ENCODE results near the gene STKLD1. TPM values are rescaled to one million over a fixed set of nuclear protein-coding genes. Genes with fewer than 3 reads are reported as not detected.

Gene STKLD1
- total and polyA plus RNA-seq, 3 experiments from 2014 or later = 0.24 to 0.91 (median 0.75) TPM

GRCh38 chr9:133357656-133358055, 18.5 kb upstream of the STKLD1 start:
- CTCF ChIA-PET = interaction anchor here (1.0 to 8.2 kb wide), 8 partner anchors 8 to 203 kb away, joined by 3 to 84 read pairs (median 5); no protein-coding TSS in a partner anchor
- Mint-ChIP-seq H3K36me3 (peaks cover 3 to 69% (median 4%) of the 10 kb centered on the region in 3 donors), H3K27me3 (peaks cover 0 to 3% of the 10 kb centered on the region in 2 donors), H3K27ac (peak overlapping the region; percentile 17 to 90 (median 74)), H3K9me3 (no peaks in the 10 kb centered on the region), H3K4me1 (peaks cover 25 to 54% (median 32%) of the 10 kb centered on the region in 3 donors), H3K4me3 (peak overlapping the region; percentile 68 to 94 (median 81))
- Histone ChIP-seq H3K4me3 (ENCODE audit: low read length) (peak overlapping the region; percentile 17), H3K36me3 (ENCODE audit: insufficient read depth, low read length) (peaks cover 39% of the 10 kb centered on the region), H3K27ac (ENCODE audit: low read depth, low read length) (no peak overlapping the region), H3K4me1 (ENCODE audit: insufficient read depth, low read length) (peaks cover 35% of the 10 kb centered on the region), H3K9me3 (ENCODE audit: low read length) (no peaks in the 10 kb centered on the region), H3K27me3 (ENCODE audit: insufficient read depth, low read length, poor library complexity, severe bottlenecking) (no peaks in the 10 kb centered on the region)
- no peak for DNase-seq
- POLR2A ChIA-PET = interaction anchor here (2.0 to 5.9 kb wide), 3 partner anchors 10 to 17 kb away, joined by 13 to 58 read pairs (median 25); partner anchors contain the start of genes MED22 and RPL7A

GRCh38 chr9:133359399-133360175, 16.6 kb upstream of the STKLD1 start:
- Histone ChIP-seq H3K36me3 (ENCODE audit: insufficient read depth, low read length) (peaks cover 47% of the 10 kb centered on the region), H3K9me3 (ENCODE audit: low read length) (no peaks in the 10 kb centered on the region), H3K27ac (ENCODE audit: low read depth, low read length) (no peak overlapping the region), H3K27me3 (ENCODE audit: insufficient read depth, low read length, poor library complexity, severe bottlenecking) (no peaks in the 10 kb centered on the region), H3K4me1 (ENCODE audit: insufficient read depth, low read length) (peaks cover 32% of the 10 kb centered on the region), H3K4me3 (ENCODE audit: low read length) (no peak overlapping the region)
- Mint-ChIP-seq H3K27ac (peak overlapping the region in 7 of 8 donors; percentile 39 to 88 (median 66)), H3K4me1 (peaks cover 28 to 62% (median 30%) of the 10 kb centered on the region in 3 donors), H3K27me3 (peaks cover 0 to 3% of the 10 kb centered on the region in 2 donors), H3K4me3 (peak overlapping the region in 3 of 7 donors; percentile 36 to 82 (median 75)), H3K9me3 (no peaks in the 10 kb centered on the region), H3K36me3 (peaks cover 4 to 74% (median 9%) of the 10 kb centered on the region in 3 donors)
- CTCF ChIA-PET = interaction anchor here (1.5 to 8.2 kb wide), 2 partner anchors 13 to 205 kb away, joined by 3 to 84 read pairs; no protein-coding TSS in a partner anchor
- POLR2A ChIA-PET = interaction anchor here (5.9 kb wide), 1 partner anchor 12 kb away, joined by 58 read pairs; no protein-coding TSS in a partner anchor
- no peak for DNase-seq

- no peak for DNase-seq
- Mint-ChIP-seq H3K4me3 (peak overlapping the region in 1 of 7 donors; percentile 76), H3K9me3 (no peaks in the 10 kb centered on the region), H3K27ac (peak overlapping the region in 6 of 8 donors; percentile 54 to 95 (median 76)), H3K4me1 (peaks cover 31 to 65% (median 31%) of the 10 kb centered on the region in 3 donors), H3K36me3 (peaks cover 4 to 85% (median 9%) of the 10 kb centered on the region in 3 donors), H3K27me3 (peaks cover 0 to 3% of the 10 kb centered on the region in 2 donors)
- H3K9me3 ChIP-seq (ENCODE audit: low read length) = no peaks in the 10 kb centered on the region
- H3K4me1 ChIP-seq (ENCODE audit: insufficient read depth, low read length) = peaks cover 21% of the 10 kb centered on the region
- no peak overlapping the region for H3K27ac ChIP-seq (ENCODE audit: low read depth, low read length)
- CTCF ChIA-PET = interaction anchor here (1.2 to 8.2 kb wide), 2 partner anchors 12 to 45 kb away, joined by 3 to 84 read pairs; no protein-coding TSS in a partner anchor
- no peak overlapping the region for H3K4me3 ChIP-seq (ENCODE audit: low read length)
- H3K27me3 ChIP-seq (ENCODE audit: insufficient read depth, low read length, poor library complexity, severe bottlenecking) = no peaks in the 10 kb centered on the region
- H3K36me3 ChIP-seq (ENCODE audit: insufficient read depth, low read length) = peaks cover 58% of the 10 kb centered on the region
- POLR2A ChIA-PET = no interaction called here
These were observed 15.5 kb upstream of the STKLD1 start for GRCh38 chr9:133360400-133361393.

GRCh38 chr9:133361507-133362092, 14.6 kb upstream of the STKLD1 start:
- H3K4me3 Mint-ChIP-seq = peak overlapping the region in 1 of 7 donors; percentile 76
- peak overlapping the region in 6 of 8 donors; percentile 50 to 95 (median 76) for H3K27ac Mint-ChIP-seq
- CTCF ChIA-PET = interaction anchor here (1.2 to 1.7 kb wide), 2 partner anchors 10 to 44 kb away, joined by 3 to 7 read pairs; no protein-coding TSS in a partner anchor
- no peak overlapping the region for H3K27ac ChIP-seq (ENCODE audit: low read depth, low read length)
- H3K9me3 ChIP-seq (ENCODE audit: low read length) = no peaks in the 10 kb centered on the region
- H3K9me3 Mint-ChIP-seq = no peaks in the 10 kb centered on the region
- no peaks in the 10 kb centered on the region for H3K27me3 Mint-ChIP-seq
- peaks cover 32 to 70% (median 39%) of the 10 kb centered on the region in 3 donors for H3K4me1 Mint-ChIP-seq
- no peak for DNase-seq
- peaks cover 67% of the 10 kb centered on the region for H3K36me3 ChIP-seq (ENCODE audit: insufficient read depth, low read length)
- H3K27me3 ChIP-seq (ENCODE audit: insufficient read depth, low read length, poor library complexity, severe bottlenecking) = no peaks in the 10 kb centered on the region
- H3K36me3 Mint-ChIP-seq = peaks cover 4 to 91% (median 11%) of the 10 kb centered on the region in 3 donors
- peaks cover 18% of the 10 kb centered on the region for H3K4me1 ChIP-seq (ENCODE audit: insufficient read depth, low read length)
- POLR2A ChIA-PET = no interaction called here
- H3K4me3 ChIP-seq (ENCODE audit: low read length) = no peak overlapping the region

- Histone ChIP-seq H3K27ac (ENCODE audit: low read depth, low read length) (no peak overlapping the region), H3K27me3 (ENCODE audit: insufficient read depth, low read length, poor library complexity, severe bottlenecking) (no peaks in the 10 kb centered on the region), H3K9me3 (ENCODE audit: low read length) (no peaks in the 10 kb centered on the region), H3K4me3 (ENCODE audit: low read length) (no peak overlapping the region), H3K4me1 (ENCODE audit: insufficient read depth, low read length) (peaks cover 20% of the 10 kb centered on the region), H3K36me3 (ENCODE audit: insufficient read depth, low read length) (peaks cover 75% of the 10 kb centered on the region)
- Mint-ChIP-seq H3K4me1 (peaks cover 30 to 72% (median 33%) of the 10 kb centered on the region in 3 donors), H3K27me3 (no peaks in the 10 kb centered on the region), H3K36me3 (peaks cover 4 to 96% (median 11%) of the 10 kb centered on the region in 3 donors), H3K27ac (peak overlapping the region in 4 of 8 donors; percentile 12 to 87 (median 46)), H3K4me3 (peak overlapping the region in 1 of 7 donors; percentile 76), H3K9me3 (no peaks in the 10 kb centered on the region)
- CTCF ChIA-PET = interaction anchor here (1.0 to 3.4 kb wide), 3 partner anchors 9 to 42 kb away, joined by 3 to 10 read pairs (median 7); no protein-coding TSS in a partner anchor
- DNase-seq = no peak
- POLR2A ChIA-PET = interaction anchor here (0.5 to 0.7 kb wide), 2 partner anchors 12 to 57 kb away, joined by 4 read pairs; no protein-coding TSS in a partner anchor
These were observed 13.7 kb upstream of the STKLD1 start for GRCh38 chr9:133362359-133363044.

GRCh38 chr9:133366435-133366834, 9.7 kb upstream of the STKLD1 start:
- DNase-seq = no peak
- peak overlapping the region in 4 of 8 donors; percentile 36 to 62 (median 53) for H3K27ac Mint-ChIP-seq
- no peak overlapping the region for H3K4me3 Mint-ChIP-seq
- peaks cover 56% of the 10 kb centered on the region for H3K36me3 ChIP-seq (ENCODE audit: insufficient read depth, low read length)
- ChIA-PET CTCF (interaction anchor here (0.9 to 2.8 kb wide), 3 partner anchors 10 to 180 kb away, joined by 3 to 11 read pairs (median 8); partner anchors contain the start of genes SURF1 and SURF2), POLR2A (no interaction called here)
- H3K4me3 ChIP-seq (ENCODE audit: low read length) = no peak overlapping the region
- H3K9me3 ChIP-seq (ENCODE audit: low read length) = no peaks in the 10 kb centered on the region
- peaks cover 3 to 86% (median 16%) of the 10 kb centered on the region in 3 donors for H3K36me3 Mint-ChIP-seq
- H3K9me3 Mint-ChIP-seq = no peaks in the 10 kb centered on the region
- H3K4me1 Mint-ChIP-seq = peaks cover 51 to 87% (median 51%) of the 10 kb centered on the region in 3 donors
- no peaks in the 10 kb centered on the region for H3K27me3 Mint-ChIP-seq
- peaks cover 47% of the 10 kb centered on the region for H3K4me1 ChIP-seq (ENCODE audit: insufficient read depth, low read length)
- no peaks in the 10 kb centered on the region for H3K27me3 ChIP-seq (ENCODE audit: insufficient read depth, low read length, poor library complexity, severe bottlenecking)
- H3K27ac ChIP-seq (ENCODE audit: low read depth, low read length) = no peak overlapping the region

Measured in CD8-positive, alpha-beta memory T cell (primary cell).